SHP77 treated with DMSO at 0.1 percent for 48 hours (cell line): Measurements from ENCODE around the gene SERPINE1.
A peak's percentile ranks its signal among the peaks of the same experiment; 100 is the strongest.
"Not testable (repeated sequence)": the region's sequence is repeated elsewhere in the genome, so short reads cannot be mapped to it uniquely, and the experiment has no call there.

Experiments
- DNase-seq: peaks from one replicate; lab custom pipeline; 2025; lab: John Stamatoyannopoulos, UW

SERPINE1 gene

DNA sequence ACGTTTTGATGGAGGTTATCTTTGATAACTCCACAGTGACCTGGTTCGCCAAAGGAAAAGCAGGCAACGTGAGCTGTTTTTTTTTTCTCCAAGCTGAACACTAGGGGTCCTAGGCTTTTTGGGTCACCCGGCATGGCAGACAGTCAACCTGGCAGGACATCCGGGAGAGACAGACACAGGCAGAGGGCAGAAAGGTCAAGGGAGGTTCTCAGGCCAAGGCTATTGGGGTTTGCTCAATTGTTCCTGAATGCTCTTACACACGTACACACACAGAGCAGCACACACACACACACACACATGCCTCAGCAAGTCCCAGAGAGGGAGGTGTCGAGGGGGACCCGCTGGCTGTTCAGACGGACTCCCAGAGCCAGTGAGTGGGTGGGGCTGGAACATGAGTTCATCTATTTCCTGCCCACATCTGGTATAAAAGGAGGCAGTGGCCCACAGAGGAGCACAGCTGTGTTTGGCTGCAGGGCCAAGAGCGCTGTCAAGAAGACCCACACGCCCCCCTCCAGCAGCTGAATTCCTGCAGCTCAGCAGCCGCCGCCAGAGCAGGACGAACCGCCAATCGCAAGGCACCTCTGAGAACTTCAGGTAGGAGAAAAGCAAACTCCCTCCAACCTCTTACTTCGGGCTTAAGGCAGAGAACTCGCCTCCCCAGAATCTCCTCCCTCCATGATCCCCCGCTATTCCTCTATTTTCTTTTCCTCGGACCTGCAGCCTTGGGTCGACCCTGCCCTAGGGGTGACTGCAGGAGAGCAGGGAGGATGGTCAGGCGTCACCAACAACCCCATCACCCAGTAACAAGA lies at the start of gene SERPINE1:
TSS of gene SERPINE1 (plus strand) at position 454 of the 809 bp plus-strand sequence. CDS start 1,290 bp downstream, outside the sequence.
- peak; percentile 25 for DNase-seq

- DNase-seq: peak; percentile 31
These were observed 49.4 kb upstream of the SERPINE1 start for GRCh38 chr7:101077303-101078086.

- no peak for DNase-seq
These were observed 45.5 kb upstream of the SERPINE1 start for GRCh38 chr7:101081432-101081831.

GRCh38 chr7:101084865-101085161 lies 42.1 kb upstream of the SERPINE1 start:
- peak; percentile 80 for DNase-seq

DNA sequence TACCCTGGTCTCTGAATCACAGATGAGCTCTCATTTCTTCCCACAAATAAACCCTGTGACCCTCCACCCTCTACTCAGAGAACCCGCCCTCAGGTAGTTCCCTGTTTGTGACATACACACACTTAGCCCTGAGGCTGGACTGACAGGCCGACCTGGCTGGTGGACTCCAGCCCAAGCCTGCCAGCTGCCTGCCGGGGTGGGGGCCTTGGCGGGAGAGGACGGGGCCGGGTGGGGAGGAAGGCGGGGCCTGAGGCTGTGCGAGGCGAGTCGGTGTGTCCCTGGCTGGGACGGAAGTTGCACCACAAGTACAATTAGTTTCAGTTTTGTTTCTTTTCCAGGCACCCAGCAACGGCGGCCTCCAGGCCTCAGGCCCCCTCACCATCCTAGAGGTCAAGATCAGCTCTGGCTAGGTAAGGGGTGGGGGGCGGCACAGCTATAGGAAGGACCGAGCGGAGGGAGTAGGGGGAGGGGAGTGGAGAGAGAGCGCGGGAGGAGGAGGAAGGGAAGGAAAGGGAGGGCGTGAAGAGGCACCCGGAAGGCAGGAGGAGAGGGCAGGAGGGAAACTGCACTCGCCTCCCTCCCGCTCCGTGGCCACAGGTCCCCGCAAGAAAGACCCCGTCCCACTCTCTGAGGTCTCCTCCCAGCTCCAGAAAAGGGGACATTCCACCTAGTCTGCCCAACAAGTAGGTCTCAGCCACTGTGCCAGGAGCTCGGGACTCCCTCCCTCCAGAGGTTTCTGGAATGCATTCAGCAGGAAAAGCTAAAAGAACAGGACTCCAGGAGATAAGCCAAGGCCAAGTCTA lies 41.5 kb upstream of the SERPINE1 start, which contains the start of gene TRIM56:
TSS of gene TRIM56 (plus strand) at position 320 of the 803 bp plus-strand sequence. CDS start 1,832 bp downstream, outside the sequence.
- DNase-seq: peak; percentile 80

DNA sequence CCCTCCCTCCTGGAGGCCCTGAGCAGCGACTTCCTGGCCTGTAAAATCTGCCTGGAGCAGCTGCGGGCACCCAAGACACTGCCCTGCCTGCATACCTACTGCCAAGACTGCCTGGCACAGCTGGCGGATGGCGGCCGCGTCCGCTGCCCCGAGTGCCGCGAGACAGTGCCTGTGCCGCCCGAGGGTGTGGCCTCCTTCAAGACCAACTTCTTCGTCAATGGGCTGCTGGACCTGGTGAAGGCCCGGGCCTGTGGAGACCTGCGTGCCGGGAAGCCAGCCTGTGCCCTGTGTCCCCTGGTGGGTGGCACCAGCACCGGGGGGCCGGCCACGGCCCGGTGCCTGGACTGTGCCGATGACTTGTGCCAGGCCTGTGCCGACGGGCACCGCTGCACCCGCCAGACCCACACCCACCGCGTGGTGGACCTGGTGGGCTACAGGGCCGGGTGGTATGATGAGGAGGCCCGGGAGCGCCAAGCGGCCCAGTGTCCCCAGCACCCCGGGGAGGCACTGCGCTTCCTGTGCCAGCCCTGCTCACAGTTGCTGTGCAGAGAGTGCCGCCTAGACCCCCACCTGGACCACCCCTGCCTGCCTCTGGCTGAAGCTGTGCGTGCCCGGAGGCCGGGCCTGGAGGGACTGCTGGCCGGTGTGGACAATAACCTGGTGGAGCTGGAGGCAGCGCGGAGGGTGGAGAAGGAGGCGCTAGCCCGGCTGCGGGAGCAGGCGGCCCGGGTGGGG lies 39.4 kb upstream of the SERPINE1 start:
- no peak for DNase-seq

DNA sequence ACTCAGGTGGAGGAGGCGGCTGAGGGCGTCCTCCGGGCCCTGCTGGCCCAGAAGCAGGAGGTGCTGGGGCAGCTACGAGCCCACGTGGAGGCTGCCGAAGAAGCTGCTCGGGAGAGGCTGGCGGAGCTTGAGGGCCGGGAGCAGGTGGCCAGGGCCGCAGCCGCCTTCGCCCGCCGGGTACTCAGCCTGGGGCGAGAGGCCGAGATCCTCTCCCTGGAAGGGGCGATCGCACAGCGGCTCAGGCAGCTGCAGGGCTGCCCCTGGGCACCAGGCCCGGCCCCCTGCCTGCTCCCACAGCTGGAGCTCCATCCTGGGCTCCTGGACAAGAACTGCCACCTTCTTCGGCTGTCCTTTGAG lies 38.9 kb upstream of the SERPINE1 start:
- no peak for DNase-seq

DNA sequence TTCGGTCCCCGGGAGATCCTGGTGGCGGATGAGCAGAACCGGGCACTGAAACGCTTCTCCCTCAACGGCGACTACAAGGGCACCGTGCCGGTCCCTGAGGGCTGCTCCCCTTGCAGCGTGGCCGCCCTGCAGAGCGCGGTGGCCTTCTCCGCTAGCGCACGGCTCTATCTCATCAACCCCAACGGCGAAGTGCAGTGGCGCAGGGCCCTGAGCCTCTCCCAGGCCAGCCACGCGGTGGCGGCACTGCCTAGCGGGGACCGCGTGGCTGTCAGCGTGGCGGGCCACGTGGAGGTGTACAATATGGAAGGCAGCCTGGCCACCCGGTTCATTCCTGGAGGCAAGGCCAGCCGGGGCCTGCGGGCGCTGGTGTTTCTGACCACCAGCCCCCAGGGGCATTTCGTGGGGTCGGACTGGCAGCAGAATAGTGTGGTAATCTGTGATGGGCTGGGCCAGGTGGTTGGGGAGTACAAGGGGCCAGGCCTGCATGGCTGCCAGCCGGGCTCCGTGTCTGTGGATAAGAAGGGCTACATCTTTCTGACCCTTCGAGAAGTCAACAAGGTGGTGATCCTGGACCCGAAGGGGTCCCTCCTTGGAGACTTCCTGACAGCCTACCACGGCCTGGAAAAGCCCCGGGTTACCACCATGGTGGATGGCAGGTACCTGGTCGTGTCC lies 37.9 kb upstream of the SERPINE1 start:
- DNase-seq: no peak

GRCh38 chr7:101089876-101090275 lies 37.0 kb upstream of the SERPINE1 start:
- DNase-seq: no peak

GRCh38 chr7:101092266-101092905 lies 34.5 kb upstream of the SERPINE1 start:
- not testable (repeated sequence) for DNase-seq

GRCh38 chr7:101093906-101094305 lies 33.0 kb upstream of the SERPINE1 start:
- no peak for DNase-seq

DNA sequence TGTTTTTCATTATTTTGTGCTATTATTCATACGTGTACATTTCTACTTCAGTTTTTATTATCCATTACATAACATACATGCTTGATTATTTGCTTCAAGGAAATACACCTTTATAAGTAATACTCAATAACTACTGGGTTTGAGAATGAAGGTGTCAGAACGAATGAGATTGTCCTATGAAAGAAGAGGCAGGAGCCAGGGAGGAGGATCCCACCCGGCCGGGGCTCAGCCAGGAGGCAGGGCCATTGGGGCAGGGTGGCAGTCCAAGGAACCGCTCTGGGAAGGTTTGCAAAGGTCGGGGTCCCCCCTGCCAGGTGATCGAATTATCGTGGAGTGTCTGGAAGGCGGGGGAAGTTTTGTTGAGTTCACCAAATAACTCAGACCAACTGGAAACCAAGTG lies 32.5 kb upstream of the SERPINE1 start:
- no peak for DNase-seq

GRCh38 chr7:101094791-101095375 lies 32.0 kb upstream of the SERPINE1 start:
- peak; percentile 16 for DNase-seq

DNA sequence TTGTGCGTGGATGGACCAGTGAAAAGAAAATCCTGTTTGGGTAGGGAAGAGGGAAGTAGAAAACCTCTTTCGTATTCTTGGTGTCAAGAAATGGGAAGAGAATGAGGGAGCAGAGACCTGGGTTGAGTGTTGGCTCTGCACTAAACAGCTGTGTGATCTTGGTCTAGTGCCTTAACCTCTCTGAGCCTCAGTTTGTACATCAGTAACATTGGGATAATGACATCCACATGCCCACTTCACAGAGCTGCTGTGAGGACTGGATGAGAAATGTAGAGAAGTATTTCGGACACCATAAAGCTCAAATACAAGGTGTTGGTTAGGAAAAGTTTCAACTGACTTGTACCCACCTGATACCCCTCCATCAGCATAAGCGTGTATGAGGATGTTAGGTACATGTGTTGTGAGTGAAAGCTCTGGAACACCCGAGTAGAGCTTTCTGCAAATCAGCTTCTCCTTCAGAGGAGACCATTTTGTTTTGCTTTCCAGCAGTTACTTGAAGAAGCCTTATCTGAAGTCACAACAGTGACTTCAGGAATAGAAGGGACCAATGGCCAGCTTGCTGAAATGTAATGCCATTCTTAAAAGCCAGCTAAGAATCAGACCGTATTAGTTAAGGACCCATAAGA lies 30.5 kb upstream of the SERPINE1 start:
- DNase-seq: no peak

- no peak for DNase-seq
These were observed 30.0 kb upstream of the SERPINE1 start for GRCh38 chr7:101096957-101097347.

DNA sequence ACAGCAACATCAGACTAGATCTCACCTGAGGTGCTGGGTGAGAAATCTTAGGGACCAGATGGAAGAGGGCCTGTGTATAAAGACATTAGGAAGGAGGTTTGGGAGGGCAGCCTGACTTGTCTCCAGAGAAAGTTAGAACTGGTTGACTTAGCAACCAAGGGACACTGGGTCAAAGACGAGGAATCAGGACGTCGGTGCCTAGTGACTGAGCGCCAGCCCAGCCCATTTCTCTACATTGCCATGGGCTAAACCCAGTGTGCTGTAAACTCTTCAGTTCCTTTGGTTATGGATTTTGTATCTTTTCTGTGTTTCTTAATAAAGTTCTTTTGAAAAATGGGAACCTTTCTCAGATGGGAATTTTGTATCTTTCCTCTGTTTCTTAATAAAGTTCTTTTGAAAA lies 29.3 kb upstream of the SERPINE1 start:
- DNase-seq: no peak

GRCh38 chr7:101099969-101100781 lies 26.7 kb upstream of the SERPINE1 start:
- DNase-seq: peak; percentile 27

DNA sequence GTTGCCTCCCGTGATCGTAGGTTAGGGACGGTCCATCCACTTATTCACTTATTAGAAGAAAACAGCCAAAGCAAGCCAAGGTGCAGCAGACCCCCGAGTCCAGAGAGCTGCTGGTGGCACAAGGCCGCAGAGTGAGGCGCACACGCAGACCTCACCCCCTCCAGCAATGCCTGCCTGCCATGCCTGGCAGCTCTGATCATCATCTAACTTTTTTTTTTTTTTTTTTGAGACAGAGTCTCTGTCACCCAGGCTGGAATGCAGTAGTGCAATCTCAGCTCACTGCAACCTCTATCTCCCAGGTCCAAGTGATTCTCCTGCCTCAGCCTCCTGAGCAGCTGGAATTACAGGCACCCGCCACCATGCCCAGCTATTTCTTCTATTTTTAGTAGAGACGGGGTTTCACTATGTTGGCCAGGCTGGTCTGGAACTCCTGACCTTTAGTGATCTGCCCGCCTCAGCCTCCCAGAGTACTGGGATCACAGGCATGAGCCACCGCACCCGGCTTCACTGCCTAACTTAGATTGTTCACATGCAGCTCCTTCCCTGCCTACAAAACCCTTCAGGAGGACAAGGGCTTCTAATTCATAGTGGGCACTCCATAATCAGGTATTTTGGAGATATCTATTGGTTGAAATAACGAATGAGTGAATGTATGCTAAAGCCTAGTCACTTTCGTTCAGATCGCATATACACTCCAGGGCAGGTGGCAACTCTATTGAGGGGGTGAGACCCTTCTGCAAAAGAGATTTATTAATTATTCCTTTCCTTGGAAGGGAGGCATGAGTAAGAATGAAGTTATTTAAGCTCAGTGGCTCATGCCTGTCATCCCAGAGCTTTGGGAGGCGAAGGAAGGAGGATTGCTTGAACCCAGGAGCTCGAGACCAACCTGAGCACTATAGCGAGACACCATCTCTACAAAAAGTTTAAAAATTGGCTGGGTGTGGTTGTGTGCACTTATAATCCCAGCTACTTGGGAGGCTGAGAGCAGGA lies 25.8 kb upstream of the SERPINE1 start:
- no peak for DNase-seq
